GM21381 (cell line): ENCODE data around the gene AFF3.
"Not testable (repeated sequence)": the region's sequence is repeated elsewhere in the genome, so short reads cannot be mapped to it uniquely, and the experiment has no call there.

Experiments
- ATAC-seq: cut with Tn5 transposase; IDR thresholded peaks from one replicate; pipeline ENCODE4 v1.9.1; 2021; ENCODE audit warnings: mild to moderate bottlenecking, moderate library complexity; ENCODE audit not compliant: unreplicated experiment

Gene AFF3, protein sequence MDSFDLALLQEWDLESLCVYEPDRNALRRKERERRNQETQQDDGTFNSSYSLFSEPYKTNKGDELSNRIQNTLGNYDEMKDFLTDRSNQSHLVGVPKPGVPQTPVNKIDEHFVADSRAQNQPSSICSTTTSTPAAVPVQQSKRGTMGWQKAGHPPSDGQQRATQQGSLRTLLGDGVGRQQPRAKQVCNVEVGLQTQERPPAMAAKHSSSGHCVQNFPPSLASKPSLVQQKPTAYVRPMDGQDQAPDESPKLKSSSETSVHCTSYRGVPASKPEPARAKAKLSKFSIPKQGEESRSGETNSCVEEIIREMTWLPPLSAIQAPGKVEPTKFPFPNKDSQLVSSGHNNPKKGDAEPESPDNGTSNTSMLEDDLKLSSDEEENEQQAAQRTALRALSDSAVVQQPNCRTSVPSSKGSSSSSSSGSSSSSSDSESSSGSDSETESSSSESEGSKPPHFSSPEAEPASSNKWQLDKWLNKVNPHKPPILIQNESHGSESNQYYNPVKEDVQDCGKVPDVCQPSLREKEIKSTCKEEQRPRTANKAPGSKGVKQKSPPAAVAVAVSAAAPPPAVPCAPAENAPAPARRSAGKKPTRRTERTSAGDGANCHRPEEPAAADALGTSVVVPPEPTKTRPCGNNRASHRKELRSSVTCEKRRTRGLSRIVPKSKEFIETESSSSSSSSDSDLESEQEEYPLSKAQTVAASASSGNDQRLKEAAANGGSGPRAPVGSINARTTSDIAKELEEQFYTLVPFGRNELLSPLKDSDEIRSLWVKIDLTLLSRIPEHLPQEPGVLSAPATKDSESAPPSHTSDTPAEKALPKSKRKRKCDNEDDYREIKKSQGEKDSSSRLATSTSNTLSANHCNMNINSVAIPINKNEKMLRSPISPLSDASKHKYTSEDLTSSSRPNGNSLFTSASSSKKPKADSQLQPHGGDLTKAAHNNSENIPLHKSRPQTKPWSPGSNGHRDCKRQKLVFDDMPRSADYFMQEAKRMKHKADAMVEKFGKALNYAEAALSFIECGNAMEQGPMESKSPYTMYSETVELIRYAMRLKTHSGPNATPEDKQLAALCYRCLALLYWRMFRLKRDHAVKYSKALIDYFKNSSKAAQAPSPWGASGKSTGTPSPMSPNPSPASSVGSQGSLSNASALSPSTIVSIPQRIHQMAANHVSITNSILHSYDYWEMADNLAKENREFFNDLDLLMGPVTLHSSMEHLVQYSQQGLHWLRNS (N-terminal part only)

DNA sequence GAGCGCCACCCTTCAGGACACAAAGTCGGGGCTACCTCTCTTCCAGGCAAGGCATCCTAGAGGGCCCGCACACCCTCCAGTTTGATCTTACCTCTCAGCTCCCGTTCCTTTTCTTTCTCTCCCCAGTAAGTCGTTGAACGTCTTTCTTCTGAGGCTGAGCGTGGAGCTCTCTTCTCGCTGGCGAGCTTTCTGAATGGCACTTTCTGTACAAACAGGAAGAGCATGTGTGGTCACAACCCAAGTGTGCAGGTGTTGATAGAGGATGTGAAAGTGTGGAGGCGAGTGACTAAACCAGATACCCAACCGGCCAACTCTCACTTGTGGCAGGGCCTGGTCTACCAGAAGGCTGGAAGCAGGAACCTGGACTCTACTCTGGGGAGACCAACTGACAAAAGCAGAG lies at the start of gene AFF3:
Gene AFF3 (minus strand): TSS at position 198 of the 400 bp plus-strand sequence. CDS start 38,136 bp downstream, outside the sequence.
- peak; percentile 99 for ATAC-seq

DNA sequence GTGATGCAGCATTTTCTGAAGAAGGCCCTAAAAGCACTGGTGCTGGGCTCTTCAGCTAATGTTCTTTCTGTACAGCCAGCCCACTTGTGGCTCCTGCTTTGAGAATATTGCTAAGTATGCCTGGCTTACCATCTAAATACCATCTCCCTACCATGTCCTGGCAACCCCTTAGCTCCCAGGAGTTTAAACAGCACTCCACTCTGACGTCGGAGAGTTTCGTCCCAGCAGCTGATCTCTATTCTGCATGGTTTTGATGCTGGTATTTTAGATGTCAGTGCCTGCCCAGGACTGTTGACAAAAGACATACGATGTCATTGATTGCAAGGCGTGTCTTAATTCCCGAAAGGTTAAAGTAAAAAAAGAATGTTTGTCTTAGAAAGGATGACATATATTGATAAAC lies 47.0 kb upstream of the AFF3 start:
- no peak for ATAC-seq

DNA sequence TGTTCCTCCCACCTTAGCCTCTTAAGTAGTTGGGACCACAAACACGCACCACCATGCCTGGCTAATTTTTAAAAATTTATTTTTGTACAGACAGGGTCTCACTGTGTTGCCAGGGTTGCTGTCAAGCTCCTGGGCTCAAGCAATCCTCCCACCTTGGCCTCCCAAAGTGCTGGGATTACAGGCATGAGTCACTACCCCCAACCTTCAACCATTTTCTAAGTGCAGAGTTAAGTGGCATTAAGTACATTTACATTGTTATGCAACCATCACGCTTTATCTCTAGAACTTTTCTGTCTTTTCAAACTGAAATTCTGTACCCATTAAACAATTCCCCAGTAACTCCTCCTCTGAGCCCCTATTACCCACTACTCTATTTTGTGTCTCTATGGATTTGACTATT lies 45.9 kb upstream of the AFF3 start:
- ATAC-seq: no peak

DNA sequence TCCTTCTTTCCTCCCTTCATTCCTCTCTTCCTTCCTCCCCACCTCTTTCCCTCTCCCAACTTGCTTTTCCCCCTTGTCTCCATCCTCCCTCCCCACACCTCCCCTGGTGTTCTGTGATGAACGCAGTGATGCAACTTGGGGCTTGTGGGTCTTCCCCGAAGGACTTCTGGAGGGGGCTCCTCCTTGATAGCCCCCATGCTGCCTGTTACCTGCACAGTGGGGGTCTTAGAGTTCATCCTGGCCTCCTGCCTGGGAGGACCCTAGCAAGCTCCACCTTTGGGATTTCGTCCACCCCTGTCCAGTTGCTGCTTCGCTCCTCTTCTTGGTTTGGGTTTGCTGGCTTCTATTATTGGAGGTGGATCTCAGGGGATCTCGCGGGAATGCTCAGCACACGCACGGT lies 43.7 kb upstream of the AFF3 start:
- ATAC-seq: no peak

DNA sequence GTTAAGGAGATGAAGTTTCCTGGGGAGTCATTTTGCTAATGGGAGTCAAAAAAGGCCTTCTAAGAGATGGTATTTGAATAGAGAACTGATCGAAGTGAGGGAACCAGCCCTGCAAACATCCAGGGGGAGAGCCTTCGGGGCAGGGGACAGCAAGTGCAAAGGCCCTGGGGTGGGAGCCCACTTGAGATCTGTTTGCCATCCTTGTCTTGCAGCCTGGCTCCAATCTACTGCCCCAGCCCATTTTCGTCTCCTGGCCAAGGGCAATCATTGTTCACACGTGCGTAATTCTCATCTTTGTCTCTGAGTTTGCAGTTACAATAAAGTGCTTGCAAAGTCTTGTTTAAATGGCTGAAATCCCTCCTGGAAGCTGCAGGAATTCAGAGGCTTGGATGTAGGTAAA lies 43.1 kb upstream of the AFF3 start:
- no peak for ATAC-seq

DNA sequence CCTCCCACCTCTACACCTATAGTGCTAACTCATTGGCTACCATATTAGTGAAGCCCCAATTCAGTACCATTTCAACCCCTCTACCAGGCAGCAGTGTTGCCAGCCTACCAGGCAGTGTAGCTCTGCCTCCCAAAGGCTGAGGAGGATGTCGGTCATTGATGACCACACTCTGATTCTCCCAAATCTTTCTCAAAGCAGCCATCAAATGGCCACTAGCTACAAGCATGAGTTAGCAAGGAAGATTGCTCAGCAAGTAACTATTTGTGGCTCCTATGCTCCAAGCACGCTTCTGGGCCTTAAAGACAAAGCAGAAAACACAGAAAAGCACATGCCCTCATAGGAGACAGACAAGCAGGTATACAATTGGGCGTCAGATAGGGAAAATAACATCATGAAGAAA lies 42.7 kb upstream of the AFF3 start:
- no peak for ATAC-seq

DNA sequence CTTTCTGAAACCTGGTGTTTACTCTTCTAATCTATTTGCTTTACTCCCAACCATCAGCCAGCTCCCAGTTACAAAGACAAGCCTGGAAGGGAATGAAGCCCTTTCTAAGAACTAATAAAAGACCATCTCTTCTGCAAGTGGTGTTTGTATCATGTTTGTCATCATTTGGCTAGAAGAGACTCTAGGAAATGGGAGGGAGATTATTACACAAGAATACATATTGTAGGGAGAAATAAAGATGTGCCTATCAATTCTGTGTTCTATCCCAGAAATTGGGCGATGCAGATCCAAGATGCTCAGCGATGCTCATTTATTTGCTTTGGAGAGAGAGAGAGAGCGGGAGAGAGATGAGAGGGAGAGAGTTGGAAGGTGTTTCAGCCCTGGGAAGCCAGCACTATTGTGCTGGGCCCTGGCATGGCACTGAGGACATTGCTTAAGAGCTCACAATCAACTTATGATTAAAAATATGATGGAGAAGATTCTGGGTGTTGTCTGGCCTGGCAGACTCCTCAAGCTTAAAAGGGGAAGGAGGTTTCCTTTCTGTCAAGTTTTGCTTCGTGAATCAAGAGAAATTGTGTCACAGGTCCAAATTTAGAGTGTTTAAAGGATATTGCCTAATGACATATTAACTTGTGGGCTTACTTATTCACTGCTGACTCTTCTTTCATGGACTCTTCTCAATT lies 41.8 kb upstream of the AFF3 start:
- no peak for ATAC-seq

DNA sequence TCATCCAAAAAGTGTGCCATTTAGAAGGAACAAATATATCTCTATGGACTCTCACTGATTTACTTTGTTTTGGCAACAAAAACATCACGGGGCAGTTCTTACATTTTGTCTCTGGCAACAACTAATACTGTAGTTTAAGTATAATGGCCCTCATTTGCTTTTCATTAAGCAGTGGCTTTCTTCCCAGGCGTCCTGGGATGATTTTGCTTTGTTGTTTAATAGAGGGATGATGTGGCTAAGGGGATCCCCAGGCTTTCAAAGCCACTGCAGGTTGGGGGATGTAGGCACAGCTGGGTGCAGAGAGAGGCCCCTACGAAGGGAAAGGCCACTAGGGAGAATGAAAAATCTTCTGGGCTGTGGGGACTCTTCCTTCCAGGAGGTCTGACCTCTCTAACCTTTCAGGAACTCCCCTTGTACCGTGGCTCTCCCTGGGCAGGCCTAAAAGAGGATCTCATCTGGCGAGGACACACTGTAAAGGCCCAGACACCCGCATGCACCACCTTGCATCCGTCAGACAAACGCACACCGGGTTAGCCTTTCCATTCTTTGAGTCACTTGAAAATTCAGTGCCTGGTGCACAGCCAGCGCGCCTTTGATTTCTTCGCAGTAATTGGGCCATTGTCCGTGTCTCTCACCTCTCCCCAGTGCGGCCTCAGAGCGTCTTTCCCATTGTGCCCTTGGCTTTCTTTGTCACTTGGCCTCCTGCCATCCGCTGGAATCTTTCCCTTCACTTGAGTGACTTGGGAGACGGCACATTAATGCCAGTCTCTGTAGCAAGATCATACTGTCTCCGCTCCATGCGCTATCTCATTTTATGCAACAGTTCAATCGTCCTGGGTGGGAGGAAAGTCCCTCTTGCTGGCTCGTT lies 40.3 kb upstream of the AFF3 start:
- no peak for ATAC-seq

DNA sequence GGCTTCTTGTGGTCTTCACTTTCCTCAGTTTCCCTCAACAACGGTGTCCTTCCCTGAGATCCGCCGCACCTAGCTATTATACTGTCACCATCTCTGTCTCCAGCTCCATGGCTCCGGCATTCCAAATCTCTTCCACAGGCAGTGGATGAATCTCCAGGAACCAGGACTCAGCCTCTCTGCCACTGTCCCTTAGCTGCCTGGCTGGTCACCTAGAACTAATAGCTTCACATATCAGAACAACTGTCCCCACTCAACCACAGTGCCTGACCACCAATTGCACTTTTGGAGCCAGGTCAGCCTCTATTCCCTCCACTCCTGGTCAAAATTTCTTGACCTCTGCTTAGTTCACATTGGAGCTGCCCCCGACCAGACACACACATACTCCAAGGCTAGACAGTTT lies 38.1 kb upstream of the AFF3 start:
- ATAC-seq: no peak

DNA sequence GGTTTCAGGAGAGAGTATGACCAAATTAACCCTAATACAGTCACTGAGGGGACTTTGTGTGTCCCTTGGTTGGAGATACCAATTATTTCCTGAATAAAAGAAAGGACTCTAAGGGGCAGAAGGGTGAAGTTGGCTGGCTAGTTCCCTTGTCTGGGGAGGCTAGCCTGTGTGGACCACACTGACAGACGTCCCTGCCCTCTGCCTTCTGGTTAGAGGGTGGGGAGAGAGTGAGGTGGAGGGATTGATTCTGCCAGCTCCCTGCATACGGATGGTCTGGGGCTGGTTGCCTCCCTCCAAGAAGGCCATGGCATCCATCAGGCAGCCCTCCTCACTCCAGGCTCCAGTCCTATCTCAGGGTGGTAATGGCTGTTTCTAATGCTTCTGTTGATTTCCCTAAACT lies 37.4 kb upstream of the AFF3 start:
- no peak for ATAC-seq

DNA sequence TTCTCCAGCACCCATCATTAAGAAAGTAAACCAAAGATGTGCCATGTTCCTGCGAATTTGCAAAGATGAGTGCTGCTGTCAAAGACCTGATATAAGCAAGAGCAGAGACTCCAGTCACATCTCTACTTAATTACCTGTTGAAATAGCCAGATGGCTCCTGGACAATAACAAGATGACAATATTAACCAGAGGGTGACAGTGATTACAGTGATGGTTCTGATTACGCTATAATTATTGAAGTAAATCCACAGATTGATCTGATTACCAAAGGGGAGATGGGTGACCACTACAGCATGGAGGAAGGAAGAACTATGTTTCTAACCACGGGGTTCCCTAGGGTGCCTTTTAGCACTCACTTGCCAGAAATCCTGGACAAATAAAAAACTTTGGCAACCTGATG lies 36.5 kb upstream of the AFF3 start:
- no peak for ATAC-seq

DNA sequence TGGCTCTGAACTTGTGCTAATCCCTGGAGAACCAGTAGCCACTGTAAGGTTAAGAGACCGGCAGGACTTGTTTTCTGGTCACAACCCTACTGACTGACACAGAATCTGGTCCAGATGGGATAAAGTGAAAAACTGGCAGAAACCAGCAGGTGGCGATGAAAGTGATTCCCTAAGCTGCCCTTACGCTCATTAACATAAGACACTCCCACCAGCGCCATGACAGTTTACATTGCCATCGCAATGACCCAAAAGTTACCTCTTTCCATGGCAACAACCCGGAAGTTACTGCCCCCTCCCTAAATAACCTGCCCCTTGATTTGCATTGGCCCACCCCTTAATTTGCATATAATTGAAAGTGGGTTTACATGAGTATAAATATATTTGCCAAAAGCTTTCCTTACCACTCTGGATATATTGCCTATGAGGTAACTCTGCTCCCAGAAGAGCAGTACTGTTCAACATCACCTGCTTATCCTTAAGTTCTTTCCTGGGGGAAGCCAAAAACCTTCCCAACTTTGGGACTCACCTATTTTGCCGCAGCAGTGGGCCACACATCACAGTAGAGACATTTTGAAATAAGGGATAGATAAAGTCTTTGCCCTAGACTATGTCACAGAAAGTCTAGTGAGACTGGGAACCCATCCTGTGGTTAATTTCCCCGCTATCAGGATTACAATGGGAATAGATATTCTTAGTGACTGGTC lies 35.8 kb upstream of the AFF3 start:
- no peak for ATAC-seq

DNA sequence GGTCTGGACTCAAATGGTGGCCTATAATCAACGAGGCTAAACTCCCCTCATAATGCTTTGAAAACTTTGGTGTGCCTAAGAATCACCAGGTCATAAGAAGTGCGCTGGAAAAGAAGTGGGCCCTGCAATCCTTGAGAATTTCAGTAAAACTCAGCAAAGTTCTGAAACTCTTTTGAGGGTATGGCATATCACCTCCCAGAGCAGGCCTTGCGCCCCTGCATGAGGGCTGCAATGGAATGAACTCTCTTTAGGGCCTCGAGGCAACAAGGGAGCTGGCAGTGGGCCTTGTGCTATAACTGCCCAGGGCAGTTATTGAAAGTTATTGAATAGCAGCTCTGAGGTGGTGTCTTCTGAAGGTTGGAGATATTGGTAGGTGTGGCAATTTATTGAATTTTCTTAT lies 34.5 kb upstream of the AFF3 start:
- ATAC-seq: no peak

DNA sequence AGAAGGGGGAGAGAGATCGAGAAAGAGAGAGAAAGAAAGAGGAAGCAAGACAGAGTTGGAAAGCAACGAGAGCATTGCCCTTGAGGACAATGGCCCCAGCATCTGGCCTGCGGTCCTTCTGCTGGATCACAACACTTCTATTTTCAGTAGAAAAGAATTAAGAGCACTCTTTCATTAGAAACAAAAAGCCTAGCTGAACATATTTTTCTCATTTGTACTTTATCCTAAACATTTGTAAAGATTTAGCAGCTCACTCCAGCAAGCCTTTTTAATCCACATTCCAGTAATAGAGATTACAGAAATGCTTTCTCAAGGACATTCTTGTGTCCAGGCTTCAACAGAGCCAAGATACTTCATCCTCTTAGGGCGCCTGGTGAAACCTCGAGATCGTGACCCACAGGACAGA lies 31.6 kb upstream of the AFF3 start:
- no peak for ATAC-seq

DNA sequence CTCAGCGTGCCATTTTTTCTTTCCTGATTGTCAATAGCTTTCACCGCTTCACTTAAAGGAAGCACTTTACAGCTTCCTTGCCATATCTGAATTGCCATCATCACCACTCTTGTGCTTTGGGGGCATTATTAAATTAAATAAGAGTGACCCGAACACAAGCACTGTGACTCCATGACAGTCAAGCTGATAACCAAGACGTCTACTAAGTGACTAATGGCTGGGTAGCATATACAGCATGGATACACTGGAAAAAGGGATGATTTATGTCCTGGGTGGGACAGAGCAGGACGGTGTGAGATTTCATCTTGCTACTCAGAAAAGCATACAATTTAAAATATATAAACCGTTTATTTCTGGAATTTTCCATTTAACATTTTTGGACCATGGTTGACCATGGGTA lies 24.3 kb upstream of the AFF3 start:
- no peak for ATAC-seq

DNA sequence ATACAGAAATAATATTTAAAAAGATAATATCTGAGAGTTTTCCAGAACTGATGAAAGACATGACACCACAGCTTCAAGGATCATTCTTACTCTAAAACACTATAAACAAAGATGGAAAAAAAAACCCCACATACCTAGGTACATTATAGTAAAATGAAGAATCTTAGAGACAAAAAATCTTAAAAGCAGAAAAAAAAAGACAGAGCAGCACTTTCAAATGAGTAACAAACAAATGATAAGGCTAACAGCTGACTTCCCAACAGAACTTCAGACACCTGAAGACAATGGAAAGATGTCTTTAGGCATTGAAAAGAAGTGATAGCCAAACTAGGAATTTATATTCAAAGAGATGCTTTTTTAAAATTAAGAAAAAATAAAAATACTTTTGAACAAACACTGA lies 21.2 kb upstream of the AFF3 start:
- no peak for ATAC-seq

DNA sequence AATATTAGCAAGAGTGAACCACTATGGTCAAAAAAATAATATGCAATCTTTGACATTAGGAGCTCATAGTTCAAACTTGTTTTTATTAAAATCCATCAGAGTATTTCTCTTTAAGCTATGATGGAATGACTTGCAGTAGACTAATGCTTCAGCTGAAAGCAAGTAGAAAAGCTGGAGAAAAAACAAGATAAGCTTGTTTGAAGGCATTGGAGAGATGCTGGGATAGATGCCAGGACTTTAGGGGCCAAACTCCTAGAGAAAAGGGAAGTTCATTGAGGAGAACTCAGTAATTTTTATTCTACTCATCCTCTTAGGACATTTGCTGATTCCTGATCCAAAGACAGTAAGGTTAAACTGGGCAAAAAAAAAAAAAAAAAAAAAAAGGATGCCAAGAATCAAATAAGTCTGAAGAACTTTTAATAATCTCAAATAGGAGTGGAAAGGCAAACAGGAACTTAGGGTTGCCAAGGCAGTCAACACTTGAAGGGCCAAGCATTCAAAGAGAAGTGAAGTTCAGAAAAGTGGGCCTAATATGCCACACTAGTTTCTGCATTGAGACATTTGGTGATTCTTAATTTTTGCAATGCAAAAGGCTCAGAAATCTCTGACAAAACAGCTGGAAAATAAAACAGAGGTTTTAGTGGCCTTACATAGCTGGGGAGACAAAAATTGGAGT lies 19.7 kb upstream of the AFF3 start:
- ATAC-seq: no peak

DNA sequence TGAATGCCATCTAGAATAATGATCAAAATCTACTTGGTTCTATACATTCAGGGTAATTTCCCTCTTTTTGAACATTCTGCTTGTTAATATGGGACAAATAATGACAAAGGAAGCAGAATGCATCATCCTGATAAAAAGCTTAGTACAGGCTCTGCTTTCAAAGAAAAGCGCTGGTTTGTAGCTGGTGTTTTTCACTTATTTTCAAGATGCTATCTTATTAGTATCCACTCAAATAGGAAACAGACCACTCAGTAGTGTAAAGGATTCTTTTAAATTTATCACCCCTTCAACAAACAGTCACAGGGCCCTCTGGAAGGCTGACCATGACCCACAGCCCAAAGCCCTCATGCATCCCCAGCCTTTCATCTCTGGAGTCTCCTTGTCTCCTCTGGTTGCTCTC lies 18.0 kb upstream of the AFF3 start:
- no peak for ATAC-seq

DNA sequence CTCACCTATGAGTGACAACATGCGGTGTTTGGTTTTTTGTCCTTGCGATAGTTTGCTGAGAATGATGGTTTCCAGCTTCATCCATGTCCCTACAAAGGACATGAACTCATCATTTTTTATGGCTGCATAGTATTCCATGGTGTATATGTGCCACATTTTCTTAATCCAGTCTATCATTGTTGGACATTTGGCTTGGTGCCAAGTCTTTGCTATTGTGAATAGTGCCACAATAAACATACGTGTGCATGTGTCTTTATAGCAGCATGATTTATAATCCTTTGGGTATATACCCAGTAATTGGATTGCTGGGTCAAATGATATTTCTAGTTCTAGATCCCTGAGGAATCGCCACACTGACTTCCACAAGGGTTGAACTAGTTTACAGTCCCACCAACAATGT lies 9.4 kb upstream of the AFF3 start:
- not testable (repeated sequence) for ATAC-seq
